GM19438 (cell line): ENCODE data around the gene ZNF785.
"Not testable (repeated sequence)": the region's sequence is repeated elsewhere in the genome, so short reads cannot be mapped to it uniquely, and the experiment has no call there.

ENCODE experiments used
- ATAC-seq: cut with Tn5 transposase; IDR thresholded peaks from one replicate; pipeline ENCODE4 v1.9.1; 2021; ENCODE audit warnings: low read depth; ENCODE audit not compliant: unreplicated experiment

The ZNF785 gene

DNA sequence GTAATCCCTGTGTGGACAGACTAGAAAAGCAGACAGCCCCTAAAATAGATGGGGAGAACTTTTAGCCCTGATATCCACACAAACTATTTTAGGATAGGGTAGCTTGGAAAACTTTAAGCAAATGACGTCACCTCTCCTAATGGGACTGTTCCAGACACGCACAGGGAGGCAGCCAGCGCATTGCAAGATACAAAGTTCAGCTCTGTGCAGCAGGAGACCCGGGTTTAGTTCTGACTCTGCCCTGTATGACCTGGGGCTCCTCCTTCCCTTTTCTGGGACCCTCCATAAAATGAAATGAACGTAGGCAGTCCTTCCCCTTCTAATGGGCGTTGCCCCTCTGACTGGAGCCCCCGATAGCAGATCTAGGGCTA, 18.4 kb upstream of the ZNF785 start:
- ATAC-seq: no peak

- no peak for ATAC-seq
These were observed 17.2 kb upstream of the ZNF785 start for GRCh38 chr16:30602616-30603277.

DNA sequence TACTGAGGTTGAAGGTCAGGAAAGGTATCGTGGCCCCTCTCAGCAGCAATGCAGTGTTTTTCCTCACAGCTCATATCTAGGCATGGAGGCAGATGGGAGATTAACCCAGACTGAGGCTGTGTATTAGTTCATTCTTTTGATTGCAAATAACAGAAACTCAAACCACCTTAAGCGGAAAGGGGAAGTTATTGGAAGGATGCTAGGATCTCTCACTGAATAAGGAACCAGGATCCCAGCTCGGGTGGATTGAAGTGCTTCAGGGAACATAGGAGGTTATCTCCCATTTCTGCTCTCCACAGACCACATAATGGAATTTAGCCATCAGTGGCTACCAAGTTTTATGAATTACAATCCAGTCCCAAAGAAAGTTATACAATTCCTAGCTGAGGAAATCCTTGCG, 16.5 kb upstream of the ZNF785 start:
- ATAC-seq: no peak

DNA sequence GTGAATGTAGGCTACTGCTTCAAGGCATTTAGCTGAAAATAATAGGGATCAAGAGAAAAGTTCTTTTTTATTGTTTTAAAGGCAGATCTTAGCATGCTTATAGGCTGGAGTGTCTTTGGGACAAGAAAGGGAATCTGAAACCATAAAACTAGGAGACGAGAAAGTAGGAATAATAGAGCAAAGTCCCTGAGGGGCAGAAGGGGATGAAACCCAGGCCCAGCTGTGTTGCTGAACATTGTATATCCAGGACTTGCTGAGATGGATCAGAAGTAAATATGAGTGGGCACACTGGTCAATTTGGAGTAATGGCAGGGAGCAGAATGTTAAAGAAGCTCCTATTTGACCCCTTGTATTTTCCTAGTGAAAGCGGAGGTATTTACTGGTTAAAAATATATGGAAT, 15.4 kb upstream of the ZNF785 start:
- no peak for ATAC-seq

- no peak for ATAC-seq
These were observed 14.7 kb upstream of the ZNF785 start for GRCh38 chr16:30600215-30600614.

GRCh38 chr16:30592871-30593270, 7.4 kb upstream of the ZNF785 start:
- no peak for ATAC-seq

GRCh38 chr16:30590869-30591268, 5.4 kb upstream of the ZNF785 start:
- ATAC-seq: not testable (repeated sequence)

DNA sequence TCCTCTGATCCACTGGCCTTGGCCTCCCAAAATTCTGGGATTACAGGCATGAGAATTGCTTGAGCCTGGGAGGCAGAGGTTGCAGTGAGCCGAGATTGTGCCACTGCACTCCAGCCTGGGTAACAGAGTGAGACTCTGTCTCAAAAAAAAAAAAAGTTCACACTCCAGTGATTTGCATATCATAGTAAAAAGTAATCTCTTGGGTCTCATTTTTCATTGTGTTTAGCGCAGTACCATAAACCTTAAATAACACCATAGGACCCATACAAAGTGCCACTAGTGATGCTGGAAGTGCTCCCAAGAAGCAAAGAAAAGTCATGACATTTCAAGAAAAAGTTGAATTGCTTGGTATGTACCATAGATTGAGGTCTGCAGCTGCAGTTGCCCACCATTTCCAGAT, 4.1 kb upstream of the ZNF785 start:
- not testable (repeated sequence) for ATAC-seq

DNA sequence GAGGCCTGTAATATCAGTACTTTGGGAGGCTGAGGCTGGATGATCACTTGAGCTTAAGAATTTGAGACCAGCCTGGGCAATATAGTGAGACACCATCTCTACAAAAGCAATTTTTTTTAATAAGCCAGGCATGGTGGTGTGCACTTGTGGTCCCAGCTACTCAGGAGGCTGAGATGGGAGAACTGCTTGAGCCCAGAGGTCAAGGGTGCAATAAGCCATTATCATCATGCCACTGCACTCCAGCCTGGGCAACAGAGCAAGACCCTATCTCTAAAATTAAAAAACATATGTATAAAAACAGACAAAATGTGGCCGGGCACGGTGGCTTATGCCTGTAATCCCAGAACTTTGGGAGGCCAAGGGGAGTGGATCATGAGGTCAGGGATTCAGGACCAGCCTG, 3.2 kb upstream of the ZNF785 start:
- ATAC-seq: no peak

- peak; percentile 19 for ATAC-seq
These were observed 486 bp downstream of the ZNF785 start for GRCh38 chr16:30585022-30585399.

DNA sequence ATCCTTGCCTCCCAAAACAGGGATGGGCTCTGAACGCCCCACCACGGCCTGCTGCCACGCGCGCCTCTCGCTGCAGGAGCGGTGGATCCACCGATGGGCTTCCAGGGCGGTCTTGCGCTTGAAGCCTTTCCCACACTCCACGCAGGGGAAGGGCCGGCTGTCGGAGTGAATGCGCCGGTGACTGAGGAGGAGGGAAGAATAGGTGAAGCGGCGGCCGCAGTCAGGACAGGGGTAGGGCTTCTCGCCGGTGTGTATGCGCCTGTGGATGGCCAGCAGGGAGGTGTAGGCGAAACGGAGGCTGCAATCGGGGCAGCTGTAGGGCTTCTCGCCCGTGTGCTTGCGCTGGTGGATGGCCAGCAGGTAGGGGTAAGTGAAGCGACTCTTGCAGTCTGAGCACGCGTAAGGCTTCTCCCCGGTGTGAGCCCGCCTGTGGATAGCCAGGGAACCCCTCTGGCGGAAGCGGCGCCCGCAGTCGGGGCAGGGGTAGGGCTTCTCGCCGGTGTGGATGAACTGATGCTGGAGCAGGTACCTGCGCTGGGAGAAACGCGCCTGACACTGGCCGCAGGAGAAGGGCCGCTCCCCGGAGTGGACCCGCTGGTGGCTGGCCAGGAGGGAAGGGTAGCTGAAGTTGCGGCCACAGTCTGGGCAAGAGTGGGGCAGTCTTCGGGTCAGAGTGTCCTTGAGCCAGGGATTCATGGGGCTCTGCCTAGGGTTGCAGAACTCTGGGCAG, 2.7 kb downstream of the ZNF785 start:
- ATAC-seq: no peak

GRCh38 chr16:30581457-30581856, 4.0 kb downstream of the ZNF785 start:
- ATAC-seq: no peak

- ATAC-seq: no peak
These were observed 10.8 kb downstream of the ZNF785 start for GRCh38 chr16:30574678-30575077.

GRCh38 chr16:30571445-30572322, 13.8 kb downstream of the ZNF785 start, which contains the start of gene ZNF688:
Gene ZNF688, minus strand, starts transcription at chr16:30571714. Its CDS starts 85 bp downstream, at chr16:30571629.
- ATAC-seq: peak; percentile 78

DNA sequence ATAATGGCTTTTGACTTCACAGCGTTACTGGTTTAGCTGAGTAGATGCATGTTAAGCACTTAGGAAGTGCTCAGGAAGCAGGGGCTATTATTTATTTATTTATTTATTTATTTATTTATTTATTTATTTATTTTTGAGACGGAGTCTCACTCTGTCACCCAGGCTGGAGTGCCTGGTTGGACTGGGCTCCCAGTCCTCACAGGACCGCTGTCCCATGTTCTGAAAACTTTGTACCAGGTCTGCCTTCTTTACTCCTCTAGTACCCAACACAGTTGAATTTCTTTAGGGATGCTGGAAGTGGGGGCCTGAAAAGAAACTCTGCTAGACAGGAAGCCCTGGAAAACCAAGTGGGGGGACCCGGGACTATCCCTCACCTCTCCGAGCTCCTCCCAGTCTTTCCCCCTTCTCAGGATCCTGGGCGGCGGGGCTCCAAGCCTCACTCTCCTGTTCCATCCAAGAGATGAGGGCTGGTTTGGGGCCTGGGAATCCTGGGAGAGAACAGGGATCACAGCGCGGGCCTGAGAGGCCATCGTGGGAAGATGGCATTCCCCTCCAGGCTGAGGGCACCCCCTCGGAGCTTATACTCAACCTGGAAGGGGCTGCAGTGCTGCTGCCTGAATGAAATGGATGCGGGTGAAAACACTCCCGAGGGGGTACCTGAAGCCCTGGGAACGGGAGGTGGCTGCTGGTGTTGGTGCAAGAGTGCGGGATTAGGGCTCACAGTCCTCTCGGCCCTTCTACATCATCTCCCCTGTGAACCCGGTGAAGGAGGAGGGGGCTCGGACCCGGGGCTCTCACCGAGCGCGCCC, 14.7 kb downstream of the ZNF785 start:
- no peak for ATAC-seq

GRCh38 chr16:30569746-30570635, 15.5 kb downstream of the ZNF785 start:
- ATAC-seq: no peak

DNA sequence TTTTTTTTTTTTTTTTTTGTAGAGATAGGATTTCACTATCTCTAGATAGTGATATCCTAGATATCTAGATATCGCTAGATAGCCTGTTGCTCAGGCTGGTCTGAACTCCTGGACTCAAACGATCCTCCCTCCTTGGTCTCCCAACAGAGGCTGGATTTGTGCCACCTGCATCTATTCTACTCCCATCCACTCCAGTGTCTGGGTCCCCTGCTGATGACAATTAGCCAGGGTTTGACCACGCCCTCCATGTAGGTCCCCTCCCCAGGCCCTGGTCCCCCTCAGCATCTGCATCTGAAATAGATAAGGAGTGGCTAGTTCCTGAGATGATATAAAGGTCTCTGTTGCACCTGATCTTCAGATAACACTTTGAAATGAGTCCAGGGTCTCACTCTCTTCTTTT, 16.2 kb downstream of the ZNF785 start:
- ATAC-seq: no peak

- no peak for ATAC-seq
These were observed 17.4 kb downstream of the ZNF785 start for GRCh38 chr16:30567991-30568638.
